Ishikawa (cell line): ENCODE results near the gene CASQ2.

Source experiments
- CEBPB ChIP-seq: IDR thresholded peaks from 2 replicates; pipeline ENCODE4 v1.6.1; 2012
- CREB1 ChIP-seq: IDR thresholded peaks from 2 replicates; pipeline ENCODE4 v1.6.1; 2012; ENCODE audit warnings: low read depth
- EGR1 ChIP-seq: IDR thresholded peaks from 2 replicates; pipeline ENCODE4 v1.6.1; 2012
- EP300 ChIP-seq: IDR thresholded peaks from 2 replicates; pipeline ENCODE4 v1.6.1; 2012; ENCODE audit warnings: borderline replicate concordance
- FOXM1 ChIP-seq: IDR thresholded peaks from 2 replicates; pipeline ENCODE4 v1.6.1; 2012; ENCODE audit warnings: low read depth, borderline replicate concordance
- NFIC ChIP-seq: IDR thresholded peaks from 2 replicates; pipeline ENCODE4 v1.6.1; 2012
- RAD21 ChIP-seq: IDR thresholded peaks from 2 replicates; pipeline ENCODE4 v1.6.1; 2012; ENCODE audit warnings: low read depth
- TAF1 ChIP-seq: IDR thresholded peaks from 2 replicates; pipeline ENCODE4 v1.6.1; 2012; ENCODE audit warnings: low read depth, mild to moderate bottlenecking
- TCF12 ChIP-seq: IDR thresholded peaks from 2 replicates; pipeline ENCODE4 v1.6.1; 2012; ENCODE audit warnings: low read depth
- TEAD4 ChIP-seq: IDR thresholded peaks from 2 replicates; pipeline ENCODE4 v1.6.1; 2012
- YY1 ChIP-seq: IDR thresholded peaks from 2 replicates; pipeline ENCODE4 v1.6.1; 2012; ENCODE audit warnings: low read depth
- ZBTB7A ChIP-seq: IDR thresholded peaks from 2 replicates; pipeline ENCODE4 v1.6.1; 2012; ENCODE audit warnings: low read depth
- TF ChIP-seq, protein P1 (sequence below): IDR thresholded peaks from 2 replicates; pipeline ENCODE4 v1.6.1; 2012
- TF ChIP-seq, protein P2 (sequence below): IDR thresholded peaks from 2 replicates; pipeline ENCODE4 v1.6.1; 2012; ENCODE audit warnings: low read depth, mild to moderate bottlenecking
- TF ChIP-seq, protein P3 (sequence below): IDR thresholded peaks from 2 replicates; pipeline ENCODE4 v1.6.1; 2012

CASQ2 gene

DNA sequence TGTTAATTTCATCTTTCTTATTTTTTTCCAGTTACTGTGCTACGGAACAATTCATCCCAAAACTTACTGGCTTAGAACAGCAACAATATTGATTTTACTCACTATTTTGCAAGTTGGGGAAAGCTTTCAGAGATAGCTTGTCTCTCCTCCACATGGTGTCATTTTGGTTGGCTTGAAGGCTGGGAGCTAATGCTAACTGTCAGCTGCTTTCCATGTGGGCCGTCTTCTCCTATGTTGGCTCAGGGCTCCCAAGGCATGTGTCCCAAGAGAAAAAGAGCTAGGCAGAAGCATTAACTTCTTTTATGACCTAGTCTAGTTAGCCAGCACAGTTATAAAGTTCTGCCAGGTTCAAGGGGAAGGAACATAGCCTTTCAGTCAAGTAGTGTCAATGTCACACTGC, 33.9 kb upstream of the CASQ2 start:
- TF ChIP-seq NFIC (no peak), TCF12 (no peak), ZBTB7A (no peak), EGR1 (no peak)
- TF ChIP-seq, protein P1, sequence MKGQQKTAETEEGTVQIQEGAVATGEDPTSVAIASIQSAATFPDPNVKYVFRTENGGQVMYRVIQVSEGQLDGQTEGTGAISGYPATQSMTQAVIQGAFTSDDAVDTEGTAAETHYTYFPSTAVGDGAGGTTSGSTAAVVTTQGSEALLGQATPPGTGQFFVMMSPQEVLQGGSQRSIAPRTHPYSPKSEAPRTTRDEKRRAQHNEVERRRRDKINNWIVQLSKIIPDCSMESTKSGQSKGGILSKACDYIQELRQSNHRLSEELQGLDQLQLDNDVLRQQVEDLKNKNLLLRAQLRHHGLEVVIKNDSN, result no peak

DNA sequence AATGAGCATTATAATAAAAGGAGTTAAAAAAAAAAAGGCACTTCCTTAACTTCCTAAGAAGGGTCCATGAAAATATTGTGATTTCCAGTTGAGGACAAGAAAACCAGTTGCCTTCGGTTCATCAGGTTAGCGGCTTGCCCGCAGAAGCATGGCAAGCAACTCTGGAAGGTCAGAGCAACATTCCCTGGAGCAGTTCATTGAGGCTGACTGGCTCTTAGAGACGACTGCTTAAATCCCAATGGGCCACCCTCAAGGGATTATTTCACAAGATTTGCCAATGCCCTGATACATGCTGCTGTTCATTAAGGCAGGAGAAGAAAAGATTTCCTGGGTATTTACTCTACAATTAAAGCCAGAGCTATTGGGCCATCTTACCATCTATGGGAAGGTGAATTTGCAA, 29.0 kb upstream of the CASQ2 start:
- TF ChIP-seq RAD21 (no peak), TCF12 (no peak), TEAD4 (no peak), YY1 (no peak), ZBTB7A (no peak), EGR1 (no peak), CREB1 (no peak)
- TF ChIP-seq, protein P1, result no peak
- TF ChIP-seq, protein P2, sequence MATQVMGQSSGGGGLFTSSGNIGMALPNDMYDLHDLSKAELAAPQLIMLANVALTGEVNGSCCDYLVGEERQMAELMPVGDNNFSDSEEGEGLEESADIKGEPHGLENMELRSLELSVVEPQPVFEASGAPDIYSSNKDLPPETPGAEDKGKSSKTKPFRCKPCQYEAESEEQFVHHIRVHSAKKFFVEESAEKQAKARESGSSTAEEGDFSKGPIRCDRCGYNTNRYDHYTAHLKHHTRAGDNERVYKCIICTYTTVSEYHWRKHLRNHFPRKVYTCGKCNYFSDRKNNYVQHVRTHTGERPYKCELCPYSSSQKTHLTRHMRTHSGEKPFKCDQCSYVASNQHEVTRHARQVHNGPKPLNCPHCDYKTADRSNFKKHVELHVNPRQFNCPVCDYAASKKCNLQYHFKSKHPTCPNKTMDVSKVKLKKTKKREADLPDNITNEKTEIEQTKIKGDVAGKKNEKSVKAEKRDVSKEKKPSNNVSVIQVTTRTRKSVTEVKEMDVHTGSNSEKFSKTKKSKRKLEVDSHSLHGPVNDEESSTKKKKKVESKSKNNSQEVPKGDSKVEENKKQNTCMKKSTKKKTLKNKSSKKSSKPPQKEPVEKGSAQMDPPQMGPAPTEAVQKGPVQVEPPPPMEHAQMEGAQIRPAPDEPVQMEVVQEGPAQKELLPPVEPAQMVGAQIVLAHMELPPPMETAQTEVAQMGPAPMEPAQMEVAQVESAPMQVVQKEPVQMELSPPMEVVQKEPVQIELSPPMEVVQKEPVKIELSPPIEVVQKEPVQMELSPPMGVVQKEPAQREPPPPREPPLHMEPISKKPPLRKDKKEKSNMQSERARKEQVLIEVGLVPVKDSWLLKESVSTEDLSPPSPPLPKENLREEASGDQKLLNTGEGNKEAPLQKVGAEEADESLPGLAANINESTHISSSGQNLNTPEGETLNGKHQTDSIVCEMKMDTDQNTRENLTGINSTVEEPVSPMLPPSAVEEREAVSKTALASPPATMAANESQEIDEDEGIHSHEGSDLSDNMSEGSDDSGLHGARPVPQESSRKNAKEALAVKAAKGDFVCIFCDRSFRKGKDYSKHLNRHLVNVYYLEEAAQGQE, result no peak
- TF ChIP-seq, protein P3, sequence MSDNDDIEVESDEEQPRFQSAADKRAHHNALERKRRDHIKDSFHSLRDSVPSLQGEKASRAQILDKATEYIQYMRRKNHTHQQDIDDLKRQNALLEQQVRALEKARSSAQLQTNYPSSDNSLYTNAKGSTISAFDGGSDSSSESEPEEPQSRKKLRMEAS, result no peak

DNA sequence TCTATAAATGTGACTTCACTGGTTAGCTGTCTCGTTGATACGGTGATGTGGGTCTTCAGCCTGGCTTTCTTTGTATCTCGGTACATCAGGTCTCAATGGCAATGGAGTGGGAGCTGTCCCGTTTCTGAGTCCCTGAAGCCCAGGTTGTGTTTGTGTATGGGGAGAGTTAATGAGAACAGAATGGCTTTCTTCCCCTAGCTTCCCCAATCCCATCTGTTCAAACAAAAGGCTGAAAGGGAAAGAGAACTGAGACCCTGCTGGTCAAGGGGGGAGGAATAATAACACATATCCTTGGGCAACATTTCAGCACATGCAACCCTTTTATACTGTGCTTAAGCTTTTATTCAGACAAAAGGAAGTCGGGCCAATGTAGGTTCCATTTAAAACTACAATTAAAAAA, 28.4 kb upstream of the CASQ2 start:
- no peak for TF ChIP-seq FOXM1

DNA sequence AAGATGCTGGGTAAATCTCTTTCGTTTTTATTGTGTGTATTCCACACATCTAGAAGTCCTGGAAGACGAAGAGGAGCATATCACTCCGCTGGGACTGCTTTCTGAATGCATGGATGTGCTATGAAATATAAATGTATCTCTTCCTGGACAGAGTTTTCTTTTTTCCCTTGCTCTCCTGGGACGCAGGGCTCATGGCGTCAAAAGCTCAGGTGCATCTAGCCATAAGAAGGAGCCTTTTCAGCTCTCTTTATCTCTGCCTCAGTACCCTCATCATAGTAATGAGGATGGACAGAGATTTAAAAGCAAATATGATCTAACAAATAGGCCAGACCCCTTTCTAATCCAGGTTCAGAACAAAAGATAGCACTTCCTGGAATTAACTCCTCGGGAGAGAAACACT, 27.5 kb upstream of the CASQ2 start:
- no peak for TF ChIP-seq YY1
- no peak for TF ChIP-seq ZBTB7A
- no peak for TF ChIP-seq RAD21
- TF ChIP-seq, protein P3, result no peak
- no peak for TF ChIP-seq CEBPB
- TF ChIP-seq EP300, result no peak
- TF ChIP-seq TCF12, result no peak
- TF ChIP-seq, protein P2, result no peak
- TF ChIP-seq NFIC, result no peak
- TF ChIP-seq TEAD4, result no peak
- TF ChIP-seq EGR1, result no peak
- no peak for TF ChIP-seq CREB1
- TF ChIP-seq, protein P1, result no peak
- no peak for TF ChIP-seq FOXM1
- TF ChIP-seq TAF1, result no peak

DNA sequence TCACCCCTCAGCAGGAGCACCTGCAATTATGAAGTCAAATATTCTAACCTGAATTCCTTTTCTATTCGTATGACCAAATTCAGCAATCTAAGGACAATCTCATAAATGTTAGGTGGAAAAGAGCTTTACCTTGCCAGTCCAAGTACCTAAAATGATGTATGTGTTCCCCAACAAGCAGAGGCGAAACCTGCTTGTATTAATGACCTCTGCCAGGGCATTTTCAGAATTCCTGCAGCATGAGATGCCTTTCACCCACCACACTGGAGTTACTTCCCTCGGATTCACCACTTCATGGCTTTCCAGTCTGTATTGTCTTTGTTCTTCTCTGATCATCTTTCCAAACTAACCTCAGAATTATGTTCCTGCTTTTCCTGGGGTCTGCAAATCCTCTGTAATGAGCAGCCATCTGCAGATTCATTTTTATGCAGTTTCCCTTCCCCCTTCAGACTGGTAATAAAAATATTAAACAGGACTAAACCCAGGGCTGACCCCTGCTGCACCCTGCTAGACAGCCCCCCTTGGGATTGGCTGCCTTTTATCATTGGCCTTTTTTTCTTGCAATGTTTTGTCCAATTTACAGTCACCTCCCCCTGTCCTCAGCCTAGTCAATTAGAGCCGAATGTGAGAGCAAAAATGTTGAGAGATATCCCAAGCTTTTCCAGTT, 26.6 kb upstream of the CASQ2 start:
- TF ChIP-seq TEAD4 (no peak), ZBTB7A (no peak), YY1 (no peak), CREB1 (no peak), NFIC (no peak), FOXM1 (no peak), RAD21 (no peak)
- TF ChIP-seq, protein P2, result no peak
